Superior temporal gyrus (tissue), 1 donor: ENCODE results near the gene PRSS27.

Experiments
- DNase-seq: peaks from one replicate; pipeline ENCODE4 v3.0.0-alpha.2; 2016; ENCODE audit errors: extremely low spot score

PRSS27 gene

GRCh38 chr16:2708955-2709587 is 11.0 kb downstream of the PRSS27 start:
- DNase-seq = no peak

GRCh38 chr16:2708290-2708639 is 11.8 kb downstream of the PRSS27 start:
- no peak for DNase-seq

- no peak for DNase-seq
Measured at GRCh38 chr16:2707368-2708289, 12.4 kb downstream of the PRSS27 start.

GRCh38 chr16:2706611-2707311 is 13.3 kb downstream of the PRSS27 start:
- DNase-seq = no peak

- DNase-seq = no peak
Measured at GRCh38 chr16:2706085-2706484, 13.9 kb downstream of the PRSS27 start.

GRCh38 chr16:2705351-2705750 is 14.7 kb downstream of the PRSS27 start:
- DNase-seq = no peak

- no peak for DNase-seq
Measured at GRCh38 chr16:2704983-2705275, 15.1 kb downstream of the PRSS27 start.

- DNase-seq = no peak
Measured at GRCh38 chr16:2704166-2704982, 15.7 kb downstream of the PRSS27 start.

- no peak for DNase-seq
Measured at GRCh38 chr16:2702871-2703745, 16.9 kb downstream of the PRSS27 start.

GRCh38 chr16:2702438-2702825 is 17.6 kb downstream of the PRSS27 start:
- no peak for DNase-seq

- no peak for DNase-seq
Measured at GRCh38 chr16:2701713-2702437, 18.1 kb downstream of the PRSS27 start.

- DNase-seq = no peak
Measured at GRCh38 chr16:2701272-2701671, 18.8 kb downstream of the PRSS27 start.

GRCh38 chr16:2700786-2701185 is 19.2 kb downstream of the PRSS27 start:
- no peak for DNase-seq

- no peak for DNase-seq
Measured at GRCh38 chr16:2699791-2700600, 20.0 kb downstream of the PRSS27 start.

GRCh38 chr16:2698965-2699750 is 20.9 kb downstream of the PRSS27 start:
- DNase-seq = peak; percentile 63

- DNase-seq = no peak
Measured at GRCh38 chr16:2698103-2698870, 21.7 kb downstream of the PRSS27 start.

GRCh38 chr16:2697401-2697948 is 22.5 kb downstream of the PRSS27 start:
- no peak for DNase-seq
